ENCODE results near the gene TOX2. TPM values are rescaled to one million over a fixed set of nuclear protein-coding genes. Genes with fewer than 3 reads are reported as not detected.

TOX2 gene
- total RNA-seq, 1 donor from 2014 or later = 3.3 TPM

DNA sequence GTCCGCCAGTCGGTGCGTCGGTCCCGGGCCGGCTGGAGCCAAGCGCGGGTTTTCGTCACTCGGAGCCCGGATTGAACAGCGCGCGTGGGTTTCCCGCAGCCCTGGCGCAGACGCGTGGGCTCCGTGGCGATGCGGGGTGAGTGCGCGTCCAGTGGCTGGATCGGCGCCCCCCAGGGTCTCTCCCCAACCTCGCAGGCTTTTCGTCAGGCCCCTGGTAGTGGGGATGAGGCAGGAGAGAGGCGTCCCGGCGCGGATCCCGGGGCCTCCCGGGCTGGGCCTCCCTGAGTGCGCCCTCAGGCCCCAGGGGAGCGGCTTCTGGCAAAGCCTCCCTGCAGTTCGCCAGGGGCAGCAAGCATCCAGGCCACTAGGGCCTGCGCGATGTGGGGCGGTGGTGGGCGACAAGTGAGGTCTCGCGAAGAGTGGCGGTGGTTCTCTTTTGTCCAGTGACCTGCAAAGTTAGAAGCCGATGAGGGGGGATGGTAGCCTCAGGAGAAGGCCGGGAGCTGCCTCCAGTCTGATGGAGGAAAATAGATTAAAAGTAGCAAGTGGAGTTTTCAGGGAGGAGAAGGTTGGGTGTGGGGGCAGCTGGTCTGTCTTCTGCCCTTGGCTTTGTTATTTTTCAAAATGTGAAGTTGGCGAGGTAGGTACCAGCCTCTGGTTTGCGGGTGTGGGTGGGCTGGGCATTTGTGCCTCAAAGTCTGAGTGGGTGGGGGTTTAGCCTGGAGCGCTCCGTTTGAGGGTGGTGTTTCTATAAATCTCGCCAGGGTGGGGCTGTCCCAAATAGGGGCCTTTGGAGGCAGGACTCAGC lies 1.6 kb downstream of the TOX2 start:
- peaks cover 75% of the 10 kb centered on the region for H3K27me3 Mint-ChIP-seq (ENCODE audit: low read depth)
- H3K27ac Mint-ChIP-seq (ENCODE audit: unreplicated experiment) = no peak overlapping the region
- H3K4me3 Mint-ChIP-seq = peak overlapping the region; percentile 41
- H3K9me3 Mint-ChIP-seq = peaks cover 11% of the 10 kb centered on the region
- TF ChIP-seq CTCF (conservative IDR thresholded peaks at IDR 0.05) = no peak
- H3K36me3 Mint-ChIP-seq (ENCODE audit: low read depth) = peaks cover 8% of the 10 kb centered on the region
- peaks cover 10% of the 10 kb centered on the region for H3K4me1 Mint-ChIP-seq
- no peak for DNase-seq (ENCODE audit: low read depth, low spot score)

DNA sequence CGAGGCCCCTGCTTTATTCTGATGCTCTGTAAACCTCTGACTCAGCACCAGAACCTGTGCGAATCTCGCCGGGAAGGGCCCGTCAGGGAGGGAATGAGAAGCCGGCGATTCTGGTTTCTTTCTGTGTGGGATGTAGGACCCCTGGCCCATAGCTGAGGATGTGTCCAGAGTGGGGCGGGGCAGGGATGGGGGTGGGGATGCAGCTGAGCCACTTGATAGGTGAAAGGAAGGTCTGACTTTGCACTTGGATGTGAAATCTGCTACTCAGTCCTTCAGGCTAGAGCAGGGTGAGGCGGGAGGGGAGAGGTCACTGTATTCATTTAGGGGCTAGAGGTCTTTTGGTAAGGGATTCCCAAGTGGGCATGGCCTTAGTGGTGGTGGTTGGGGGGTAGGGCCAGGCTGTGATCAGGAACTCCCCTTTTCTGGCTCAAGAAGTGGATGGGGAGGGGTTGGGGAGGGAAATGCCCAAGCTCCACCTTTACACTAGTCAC lies 2.3 kb downstream of the TOX2 start:
- no peak for DNase-seq (ENCODE audit: low read depth, low spot score)
- no peak overlapping the region for H3K27ac Mint-ChIP-seq (ENCODE audit: unreplicated experiment)
- H3K36me3 Mint-ChIP-seq (ENCODE audit: low read depth) = peaks cover 8% of the 10 kb centered on the region
- H3K4me3 Mint-ChIP-seq = peak overlapping the region; percentile 41
- peaks cover 77% of the 10 kb centered on the region for H3K27me3 Mint-ChIP-seq (ENCODE audit: low read depth)
- TF ChIP-seq CTCF (conservative IDR thresholded peaks at IDR 0.05) = no peak
- peaks cover 10% of the 10 kb centered on the region for H3K4me1 Mint-ChIP-seq
- peaks cover 9% of the 10 kb centered on the region for H3K9me3 Mint-ChIP-seq

DNA sequence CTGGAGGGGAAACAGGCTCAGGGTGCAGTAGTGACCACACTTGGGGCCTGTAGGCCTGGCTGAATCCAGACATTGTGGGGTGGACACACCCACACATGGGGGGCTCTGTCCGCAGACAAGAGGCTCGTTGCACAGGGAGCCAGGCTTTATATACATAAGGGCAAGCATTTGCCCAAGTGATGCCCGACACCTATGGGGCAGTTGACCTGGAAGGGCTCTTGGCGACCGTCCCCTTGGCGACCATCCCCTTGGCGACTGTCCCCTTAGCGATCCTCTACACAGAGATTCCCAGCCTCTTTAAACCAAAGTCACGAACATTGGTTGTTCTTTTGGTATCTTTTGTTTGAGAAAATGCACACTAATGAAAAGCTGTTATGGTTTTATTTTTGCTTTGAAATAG lies 2.7 kb downstream of the TOX2 start:
- no peak for TF ChIP-seq CTCF (conservative IDR thresholded peaks at IDR 0.05)
- no peak for DNase-seq (ENCODE audit: low read depth, low spot score)
- Mint-ChIP-seq H3K9me3 (peaks cover 6% of the 10 kb centered on the region), H3K27ac (ENCODE audit: unreplicated experiment) (no peak overlapping the region), H3K4me3 (peak overlapping the region; percentile 41), H3K36me3 (ENCODE audit: low read depth) (peaks cover 8% of the 10 kb centered on the region), H3K27me3 (ENCODE audit: low read depth) (peaks cover 77% of the 10 kb centered on the region), H3K4me1 (peaks cover 10% of the 10 kb centered on the region)

DNA sequence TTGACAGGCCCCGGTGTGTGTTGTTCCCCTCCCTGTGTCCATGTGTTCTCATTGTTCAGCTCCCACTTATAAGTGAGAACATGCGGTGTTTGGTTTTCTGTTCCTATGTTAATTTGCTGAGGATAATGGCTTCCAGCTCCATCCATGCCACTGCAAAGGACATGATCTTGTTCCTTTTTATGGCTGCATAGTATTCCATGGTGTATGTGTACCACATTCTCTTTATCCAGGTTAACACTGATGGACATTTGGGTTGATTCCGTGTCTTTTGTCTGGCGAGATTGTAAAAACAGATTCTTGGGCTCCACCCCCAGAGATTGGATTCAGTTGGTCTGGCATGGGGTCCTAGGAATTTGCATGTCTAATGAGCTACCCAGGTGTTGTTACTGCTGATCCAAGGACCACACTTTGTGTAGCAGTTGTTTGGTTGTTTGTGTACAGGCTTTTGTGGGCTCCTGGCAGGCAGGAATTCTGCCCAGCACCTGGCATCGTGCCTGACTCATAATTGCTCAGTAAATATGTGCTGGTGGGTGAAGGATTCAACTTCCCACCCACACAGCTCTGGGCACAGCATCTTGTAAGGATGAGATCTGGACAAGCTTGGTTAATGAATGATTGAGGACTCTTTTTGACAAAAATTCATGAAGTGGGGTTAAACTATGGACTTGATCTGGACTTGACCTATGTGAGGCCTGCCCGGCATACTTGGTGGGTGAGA lies 5.2 kb downstream of the TOX2 start:
- Mint-ChIP-seq H3K4me3 (no peak overlapping the region), H3K9me3 (no peaks in the 10 kb centered on the region), H3K4me1 (peaks cover 10% of the 10 kb centered on the region), H3K27ac (ENCODE audit: unreplicated experiment) (no peak overlapping the region), H3K27me3 (ENCODE audit: low read depth) (peaks cover 75% of the 10 kb centered on the region), H3K36me3 (ENCODE audit: low read depth) (no peaks in the 10 kb centered on the region)
- no peak for TF ChIP-seq CTCF (conservative IDR thresholded peaks at IDR 0.05)
- DNase-seq (ENCODE audit: low read depth, low spot score) = no peak

DNA sequence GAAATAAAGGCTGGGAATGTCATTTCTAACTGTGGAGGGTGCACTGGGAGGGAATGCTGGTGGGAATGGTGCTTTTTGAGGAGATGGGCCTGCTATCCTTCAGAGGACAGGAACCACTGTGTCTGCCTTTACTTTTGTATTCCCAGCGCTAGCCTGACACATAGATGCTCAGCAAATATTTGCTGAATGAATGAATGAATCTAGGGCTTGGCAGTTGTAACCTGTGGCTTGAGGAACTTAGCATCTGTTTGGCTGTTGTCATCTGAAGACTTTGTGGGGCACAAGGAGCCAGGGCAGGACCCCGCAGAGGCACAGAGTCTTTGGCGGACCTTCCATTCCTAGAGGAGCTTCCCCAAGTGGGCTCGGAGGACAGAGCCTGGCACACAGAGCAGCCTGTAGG lies 6.1 kb downstream of the TOX2 start:
- H3K27me3 Mint-ChIP-seq (ENCODE audit: low read depth) = peaks cover 73% of the 10 kb centered on the region
- no peak overlapping the region for H3K4me3 Mint-ChIP-seq
- H3K4me1 Mint-ChIP-seq = peaks cover 12% of the 10 kb centered on the region

More for the DNA sequence above, 6.1 kb downstream of the TOX2 start:
- H3K27ac Mint-ChIP-seq (ENCODE audit: unreplicated experiment) = peak overlapping the region; percentile 64
- TF ChIP-seq CTCF (conservative IDR thresholded peaks at IDR 0.05) = no peak
- no peaks in the 10 kb centered on the region for H3K36me3 Mint-ChIP-seq (ENCODE audit: low read depth)
- no peak for DNase-seq (ENCODE audit: low read depth, low spot score)
- no peaks in the 10 kb centered on the region for H3K9me3 Mint-ChIP-seq

All from neural crest cell (in vitro differentiated cells).